GM12878 (cell line): Measurements from ENCODE around the gene TOMT. TPM values are rescaled to one million over a fixed set of nuclear protein-coding genes. Genes with fewer than 3 reads are reported as not detected.

Experiments
- ATAC-seq: fragments of 200-7000 bp; cut with Tn5 transposase; 3 replicates; pipeline ENCODE4 v1.9.1; 2020; ENCODE audit warnings: mild to moderate bottlenecking, moderate library complexity
- BruUV-seq: library from RNA; stranded (reverse); fragments of 400-500 nt; replicated peaks from 2 replicates; lab custom pipeline; 2021; lab: Mats Ljungman, UMichigan
- CTCF ChIA-PET: fragments of 300-600 bp; sonication (Branson Sonifier 250); formaldehyde crosslinking; extraction: SDS; loops from one replicate; lab custom pipeline; 2021; ENCODE audit warnings: inconsistent platforms; lab: Yijun Ruan, JAX
- POLR2A ChIA-PET: fragments of 350-600 bp; formaldehyde crosslinking; extraction: SDS; loops from one replicate; lab custom pipeline; 2021; ENCODE audit warnings: inconsistent platforms; lab: Charles Lee
- RAD21 ChIA-PET: fragments of 300-600 bp; sonication (Branson Sonifier 250); formaldehyde crosslinking; loops from one replicate; lab custom pipeline; 2023; ENCODE audit warnings: antibody characterized with exemption; ENCODE audit not compliant: unreplicated experiment; lab: Charles Lee
- SMC1A ChIA-PET: fragments of 300-600 bp; sonication (Branson Sonifier 250); formaldehyde crosslinking; loops from one replicate; lab custom pipeline; 2023; ENCODE audit not compliant: unreplicated experiment, uncharacterized antibody; lab: Charles Lee
- DNase-seq: peaks from one replicate; pipeline ENCODE4 v3.0.0-alpha.2; 2011; ENCODE audit warnings: low read depth, low spot score
- FAIRE-seq: peaks from 3 replicates; lab custom pipeline; 2011; peaks lifted over from hg19 to GRCh38; lab: Jason Lieb, UNC
- H2AFZ ChIP-seq: 2 replicates; pipeline ENCODE4 v1.6.0; 2011; ENCODE audit warnings: low read depth, low read length, control low read depth; ENCODE audit not compliant: control insufficient read depth
- H3K27ac ChIP-seq: 2 replicates; pipeline ENCODE4 v1.5.1; 2011; ENCODE audit warnings: control low read depth; ENCODE audit not compliant: control insufficient read depth, insufficient read depth
- H3K27me3 ChIP-seq, 2 experiments: replicated peaks in 1 of 2; 2 replicates each; pipeline versions ENCODE4 v1.6.0 to v1.6.1; 2011; ENCODE audit warnings: low read length in 1 of 2; ENCODE audit not compliant: control insufficient read depth in 2 of 2, insufficient read depth in 2 of 2
- H3K36me3 ChIP-seq, 2 experiments: 2 replicates each; pipeline ENCODE4 v1.5.1; 2011; ENCODE audit warnings: low read length in 1 of 2; ENCODE audit not compliant: control insufficient read depth in 2 of 2, insufficient read depth in 2 of 2
- H3K4me1 ChIP-seq: 2 replicates; pipeline ENCODE4 v1.6.1; 2011; ENCODE audit warnings: mild to moderate bottlenecking, low read length, moderate library complexity, mixed read lengths; ENCODE audit not compliant: control insufficient read depth, insufficient read depth
- H3K4me2 ChIP-seq: 2 replicates; pipeline ENCODE4 v1.6.0; 2011; ENCODE audit warnings: control low read depth; ENCODE audit not compliant: control insufficient read depth, insufficient read depth
- H3K4me3 ChIP-seq: fragments of 200-600 bp; sonication (generic); 2 replicates; pipeline ENCODE4 v1.5.1; 2016
- H3K79me2 ChIP-seq: 2 replicates; pipeline ENCODE4 v1.6.0; 2011; ENCODE audit warnings: low read length; ENCODE audit not compliant: control insufficient read depth, insufficient read depth
- H3K9ac ChIP-seq: 2 replicates; pipeline ENCODE4 v1.8.0; 2011; ENCODE audit warnings: low read length, control low read depth, mixed read lengths; ENCODE audit not compliant: control insufficient read depth, insufficient read depth
- H3K9me3 ChIP-seq: replicated peaks from 3 replicates; pipeline ENCODE4 v1.5.1; 2011; ENCODE audit warnings: mild to moderate bottlenecking, low read length; ENCODE audit not compliant: control insufficient read depth, insufficient read depth
- H4K20me1 ChIP-seq: 2 replicates; pipeline ENCODE4 v1.6.0; 2011; ENCODE audit not compliant: control insufficient read depth, insufficient read depth
- TCF3 ChIP-seq: IDR thresholded peaks from 2 replicates; pipeline ENCODE4 v1.6.1; 2012; ENCODE audit warnings: low read depth, mild to moderate bottlenecking, low read length, borderline replicate concordance; ENCODE audit not compliant: insufficient read depth
- WGBS: methylation state at CpG from one replicate; pipeline ENCODE4 v1.1.6; 2016; ENCODE audit warnings: low lambda C conversion rate; ENCODE audit not compliant: insufficient replicate concordance, insufficient coverage; ENCODE audit errors: missing lambda C conversion rate; 5-methylcytosine and 5-hydroxymethylcytosine counted together
- in situ Hi-C: fragments of 300-500 bp; cut with MboI; formaldehyde crosslinking; loops from 9 replicates; pipeline ENCODE4 v1.14.3; 2018; ENCODE audit warnings: mixed read lengths
- intact Hi-C: fragments of 100-400 bp; cut with micrococcal nuclease; formaldehyde crosslinking; loops from one replicate; pipeline ENCODE4 v1.14.2; 2022; ENCODE audit not compliant: unreplicated experiment
- polyA plus RNA-seq, 11 experiments: library from polyadenylated mRNA; depleted of rRNA in 4 of 11; unstranded in 6 of 11; stranded (reverse) in 5 of 11; fragments of >200 nt; fragmentation: Nextera tagmentation in 4 of 11; fragmentation: Illumina TruSeq in 1 of 11; extraction: Ambion mirVana in 4 of 11; extraction: Trizol in 1 of 11; gene quantifications; 1 replicate in 1 of 11; 2 replicates in 10 of 11; pipeline versions ENCODE4 v1.2.1 to v1.2.3, GENCODE V29; 2011 to 2016; ENCODE audit warnings: inconsistent platforms in 2 of 11, missing spikeins in 2 of 11, low read depth in 1 of 11
- total RNA-seq, 4 experiments: library from RNA; depleted of rRNA in 3 of 4; stranded (reverse); fragments of >200 nt in 3 of 4; fragmentation: Illumina TruSeq in 1 of 4; extraction: Trizol in 1 of 4; gene quantifications; 2 replicates each; pipeline versions ENCODE4 v1.2.1 to v1.2.3, GENCODE V29; 2013 to 2021
- TF ChIP-seq, protein P1 (sequence below): IDR thresholded peaks from 2 replicates; pipeline ENCODE4 v1.6.1; 2012; ENCODE audit warnings: mild to moderate bottlenecking, low read depth, low read length
- TF ChIP-seq, protein P2 (sequence below): fragments of 150-350 bp; IDR thresholded peaks from 2 replicates; pipeline ENCODE4 v1.6.1; 2014; ENCODE audit warnings: mild to moderate bottlenecking, low read depth, low read length

Gene TOMT
- total and polyA plus RNA-seq, 10 of the 15 experiments (the other 5 are each of a cell fraction or from before 2014, with no cell fraction given): not detected

DNA sequence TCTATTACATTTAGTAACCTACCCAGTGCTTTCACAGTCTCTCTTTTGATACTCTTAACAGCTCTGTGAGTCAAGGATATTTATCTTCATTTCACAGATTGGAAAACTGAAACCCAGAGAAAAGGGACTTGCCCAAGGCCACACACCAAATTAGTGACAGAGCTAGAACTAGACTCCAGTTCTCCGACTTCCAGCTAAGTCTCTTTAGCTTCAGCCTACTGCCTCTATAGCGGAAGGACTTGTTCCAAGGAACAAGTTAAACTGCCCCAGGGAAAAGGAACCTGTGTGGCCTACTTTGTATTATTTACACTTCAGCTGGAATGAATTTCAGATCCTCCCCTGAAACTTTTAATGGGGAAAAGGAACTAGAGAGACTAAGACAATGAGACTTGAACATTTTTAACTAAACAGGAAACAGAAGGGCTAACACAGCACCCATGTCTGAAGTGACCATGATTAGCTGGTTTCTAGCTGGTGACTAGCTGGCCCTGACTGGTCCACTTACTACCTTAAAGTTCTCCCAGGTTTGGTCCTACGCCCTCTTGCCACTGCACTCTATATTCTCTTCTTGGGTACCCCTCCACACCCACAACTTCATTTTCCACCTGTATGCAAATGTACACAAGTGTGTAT, 23.8 kb upstream of the TOMT start:
- intact Hi-C loops: loop anchor here (2.0 kb wide), 1 partner anchor 41 kb away; no protein-coding TSS in a partner anchor
- Histone ChIP-seq H3K4me2 (peak overlapping the region; percentile 89), H3K9ac (no peak overlapping the region), H3K27me3 (no peaks in the 10 kb centered on the region), H3K9me3 (no peaks in the 10 kb centered on the region)
- POLR2A ChIA-PET: interaction anchor here (0.8 to 1.9 kb wide), 11 partner anchors 10 to 154 kb away, joined by 3 to 13 read pairs (median 4); partner anchors contain the start of genes ANAPC15 and XNDC1N
- ATAC-seq: no peak
- 96% methylated on average over 3 of the region's 3 CpGs for WGBS
- TF ChIP-seq TCF3: no peak
- TF ChIP-seq, protein P1, sequence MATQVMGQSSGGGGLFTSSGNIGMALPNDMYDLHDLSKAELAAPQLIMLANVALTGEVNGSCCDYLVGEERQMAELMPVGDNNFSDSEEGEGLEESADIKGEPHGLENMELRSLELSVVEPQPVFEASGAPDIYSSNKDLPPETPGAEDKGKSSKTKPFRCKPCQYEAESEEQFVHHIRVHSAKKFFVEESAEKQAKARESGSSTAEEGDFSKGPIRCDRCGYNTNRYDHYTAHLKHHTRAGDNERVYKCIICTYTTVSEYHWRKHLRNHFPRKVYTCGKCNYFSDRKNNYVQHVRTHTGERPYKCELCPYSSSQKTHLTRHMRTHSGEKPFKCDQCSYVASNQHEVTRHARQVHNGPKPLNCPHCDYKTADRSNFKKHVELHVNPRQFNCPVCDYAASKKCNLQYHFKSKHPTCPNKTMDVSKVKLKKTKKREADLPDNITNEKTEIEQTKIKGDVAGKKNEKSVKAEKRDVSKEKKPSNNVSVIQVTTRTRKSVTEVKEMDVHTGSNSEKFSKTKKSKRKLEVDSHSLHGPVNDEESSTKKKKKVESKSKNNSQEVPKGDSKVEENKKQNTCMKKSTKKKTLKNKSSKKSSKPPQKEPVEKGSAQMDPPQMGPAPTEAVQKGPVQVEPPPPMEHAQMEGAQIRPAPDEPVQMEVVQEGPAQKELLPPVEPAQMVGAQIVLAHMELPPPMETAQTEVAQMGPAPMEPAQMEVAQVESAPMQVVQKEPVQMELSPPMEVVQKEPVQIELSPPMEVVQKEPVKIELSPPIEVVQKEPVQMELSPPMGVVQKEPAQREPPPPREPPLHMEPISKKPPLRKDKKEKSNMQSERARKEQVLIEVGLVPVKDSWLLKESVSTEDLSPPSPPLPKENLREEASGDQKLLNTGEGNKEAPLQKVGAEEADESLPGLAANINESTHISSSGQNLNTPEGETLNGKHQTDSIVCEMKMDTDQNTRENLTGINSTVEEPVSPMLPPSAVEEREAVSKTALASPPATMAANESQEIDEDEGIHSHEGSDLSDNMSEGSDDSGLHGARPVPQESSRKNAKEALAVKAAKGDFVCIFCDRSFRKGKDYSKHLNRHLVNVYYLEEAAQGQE: no peak
- TF ChIP-seq, protein P2, sequence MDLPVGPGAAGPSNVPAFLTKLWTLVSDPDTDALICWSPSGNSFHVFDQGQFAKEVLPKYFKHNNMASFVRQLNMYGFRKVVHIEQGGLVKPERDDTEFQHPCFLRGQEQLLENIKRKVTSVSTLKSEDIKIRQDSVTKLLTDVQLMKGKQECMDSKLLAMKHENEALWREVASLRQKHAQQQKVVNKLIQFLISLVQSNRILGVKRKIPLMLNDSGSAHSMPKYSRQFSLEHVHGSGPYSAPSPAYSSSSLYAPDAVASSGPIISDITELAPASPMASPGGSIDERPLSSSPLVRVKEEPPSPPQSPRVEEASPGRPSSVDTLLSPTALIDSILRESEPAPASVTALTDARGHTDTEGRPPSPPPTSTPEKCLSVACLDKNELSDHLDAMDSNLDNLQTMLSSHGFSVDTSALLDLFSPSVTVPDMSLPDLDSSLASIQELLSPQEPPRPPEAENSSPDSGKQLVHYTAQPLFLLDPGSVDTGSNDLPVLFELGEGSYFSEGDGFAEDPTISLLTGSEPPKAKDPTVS: no peak
- TF ChIP-seq, all 136 proteins: peak for 0
- H3K36me3 ChIP-seq: no peaks in the 10 kb centered on the region
- SMC1A ChIA-PET: interaction anchor here (0.9 to 3.5 kb wide), 17 partner anchors 9 to 349 kb away, joined by 3 to 30 read pairs (median 4); partner anchors contain the start of gene ANAPC15
- RAD21 ChIA-PET: interaction anchor here (0.6 to 2.4 kb wide), 6 partner anchors 9 to 349 kb away, joined by 3 to 16 read pairs (median 5); no protein-coding TSS in a partner anchor
- peaks cover 16% of the 10 kb centered on the region for H3K4me1 ChIP-seq
- no peaks in the 10 kb centered on the region for H4K20me1 ChIP-seq
- peaks cover 30% of the 10 kb centered on the region for H3K79me2 ChIP-seq
- FAIRE-seq: no peak
- H2AFZ ChIP-seq: peak overlapping the region; percentile 10; the same call in 1 of the 2 replicates
- in situ Hi-C loops: no loop called here
- BruUV-seq: no TSS peak
- no peak overlapping the region for H3K27ac ChIP-seq
- H3K4me3 ChIP-seq: no peak overlapping the region
- CTCF ChIA-PET: interaction anchor here (0.7 to 2.4 kb wide), 18 partner anchors 9 to 353 kb away, joined by 3 to 49 read pairs (median 4); partner anchors contain the start of genes CLPB and IL18BP
- DNase-seq: no peak
